ENCODE data around the gene ALDH6A1. TPM values are rescaled to one million over a fixed set of nuclear protein-coding genes. Genes with fewer than 3 reads are reported as not detected.
A peak's percentile ranks its signal among the peaks of the same experiment; 100 is the strongest.

Gene ALDH6A1
- total and polyA plus RNA-seq, 2 of the 13 experiments (the other 11 are each of a cell fraction or from before 2014, with no cell fraction given) = 26.9 to 49.9 TPM

DNA sequence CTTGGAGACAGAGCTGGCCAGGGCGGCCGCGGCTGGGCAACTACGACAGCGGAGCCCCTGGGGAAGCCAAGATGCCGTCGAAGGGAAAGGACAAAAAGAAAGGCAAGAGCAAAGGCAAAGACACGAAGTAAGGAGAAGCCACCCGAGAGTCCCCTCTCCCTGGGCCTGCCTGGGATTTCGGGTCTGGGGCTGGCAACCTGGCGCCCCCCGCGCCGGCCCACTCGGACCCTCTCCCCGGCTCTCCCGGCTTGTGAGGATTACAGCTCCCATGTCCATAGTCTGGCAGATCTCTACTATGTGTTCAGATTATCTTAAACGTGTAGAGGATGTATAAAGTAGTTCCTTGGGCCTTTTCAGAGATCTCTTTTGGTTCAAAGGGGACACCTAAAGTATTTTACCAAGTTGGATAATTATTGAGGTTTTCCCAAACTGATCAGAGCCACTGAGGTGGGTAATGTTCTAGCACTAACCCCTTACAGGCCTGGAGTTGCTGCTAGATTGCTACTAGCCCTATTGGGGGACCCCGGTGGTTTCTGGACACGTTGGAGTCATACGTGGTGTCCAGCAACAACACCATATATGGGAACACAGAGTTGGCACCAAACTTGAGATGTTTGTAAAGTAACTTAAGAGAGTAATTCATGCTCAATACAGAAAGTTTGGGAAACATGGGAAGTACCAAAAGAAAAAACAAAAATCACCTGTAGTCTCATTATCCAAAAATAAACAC is 64.7 kb downstream of the ALDH6A1 start (continued):
- TF ChIP-seq ZHX2 (IDR thresholded peaks at IDR 0.05; ENCODE audit: low read depth) = peak; percentile 37; the same call in 1 of the 2 replicates
- TF ChIP-seq ZHX2 (CRISPR knock-in tag; IDR thresholded peaks at IDR 0.05; ENCODE audit: borderline replicate concordance) = no peak
- TF ChIP-seq ZKSCAN5 (CRISPR knock-in tag; IDR thresholded peaks at IDR 0.05) = no peak
- TF ChIP-seq DMAP1 (CRISPR knock-in tag; IDR thresholded peaks at IDR 0.05) = 0 out of 2 replicates have a peak, but pooled peaks have one; percentile 5
- peak; percentile 76; the same call in 1 of the 2 replicates for TF ChIP-seq U2AF2 (IDR thresholded peaks at IDR 0.05; ENCODE audit: low read depth, low read length)
- TF ChIP-seq PRPF4 (IDR thresholded peaks at IDR 0.05; ENCODE audit: low read depth, low read length, poor library complexity, severe bottlenecking) = no peak
- TF ChIP-seq RBM22 (optimal IDR thresholded peaks at IDR 0.05; ENCODE audit: low read length) = peak; percentile 76
- TF ChIP-seq ZNF777 (CRISPR knock-in tag; IDR thresholded peaks at IDR 0.05) = peak; percentile 84
- no peak for TF ChIP-seq ZNF512B (CRISPR knock-in tag; IDR thresholded peaks at IDR 0.05; ENCODE audit: borderline replicate concordance)
- 0 out of 2 replicates have a peak, but pooled peaks have one; percentile 7 for TF ChIP-seq POLR2AphosphoS5 (IDR thresholded peaks at IDR 0.05; ENCODE audit: low read depth, low read length)
- TF ChIP-seq ZNF879 (CRISPR knock-in tag; IDR thresholded peaks at IDR 0.05) = 0 out of 2 replicates have a peak, but pooled peaks have one; percentile 29
- TF ChIP-seq RFX1 (IDR thresholded peaks at IDR 0.05) = peak; percentile 89; the same call in 1 of the 2 replicates
- TF ChIP-seq, protein P1, sequence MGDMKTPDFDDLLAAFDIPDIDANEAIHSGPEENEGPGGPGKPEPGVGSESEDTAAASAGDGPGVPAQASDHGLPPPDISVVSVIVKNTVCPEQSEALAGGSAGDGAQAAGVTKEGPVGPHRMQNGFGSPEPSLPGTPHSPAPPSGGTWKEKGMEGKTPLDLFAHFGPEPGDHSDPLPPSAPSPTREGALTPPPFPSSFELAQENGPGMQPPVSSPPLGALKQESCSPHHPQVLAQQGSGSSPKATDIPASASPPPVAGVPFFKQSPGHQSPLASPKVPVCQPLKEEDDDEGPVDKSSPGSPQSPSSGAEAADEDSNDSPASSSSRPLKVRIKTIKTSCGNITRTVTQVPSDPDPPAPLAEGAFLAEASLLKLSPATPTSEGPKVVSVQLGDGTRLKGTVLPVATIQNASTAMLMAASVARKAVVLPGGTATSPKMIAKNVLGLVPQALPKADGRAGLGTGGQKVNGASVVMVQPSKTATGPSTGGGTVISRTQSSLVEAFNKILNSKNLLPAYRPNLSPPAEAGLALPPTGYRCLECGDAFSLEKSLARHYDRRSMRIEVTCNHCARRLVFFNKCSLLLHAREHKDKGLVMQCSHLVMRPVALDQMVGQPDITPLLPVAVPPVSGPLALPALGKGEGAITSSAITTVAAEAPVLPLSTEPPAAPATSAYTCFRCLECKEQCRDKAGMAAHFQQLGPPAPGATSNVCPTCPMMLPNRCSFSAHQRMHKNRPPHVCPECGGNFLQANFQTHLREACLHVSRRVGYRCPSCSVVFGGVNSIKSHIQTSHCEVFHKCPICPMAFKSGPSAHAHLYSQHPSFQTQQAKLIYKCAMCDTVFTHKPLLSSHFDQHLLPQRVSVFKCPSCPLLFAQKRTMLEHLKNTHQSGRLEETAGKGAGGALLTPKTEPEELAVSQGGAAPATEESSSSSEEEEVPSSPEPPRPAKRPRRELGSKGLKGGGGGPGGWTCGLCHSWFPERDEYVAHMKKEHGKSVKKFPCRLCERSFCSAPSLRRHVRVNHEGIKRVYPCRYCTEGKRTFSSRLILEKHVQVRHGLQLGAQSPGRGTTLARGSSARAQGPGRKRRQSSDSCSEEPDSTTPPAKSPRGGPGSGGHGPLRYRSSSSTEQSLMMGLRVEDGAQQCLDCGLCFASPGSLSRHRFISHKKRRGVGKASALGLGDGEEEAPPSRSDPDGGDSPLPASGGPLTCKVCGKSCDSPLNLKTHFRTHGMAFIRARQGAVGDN (CRISPR knock-in tag; IDR thresholded peaks at IDR 0.05) = peak; percentile 8; the same call in 1 of the 2 replicates

All from HepG2 (cell line).